GM18511 (cell line): ENCODE data around the gene PRR16.

Experiments
- ATAC-seq: cut with Tn5 transposase; IDR thresholded peaks from one replicate; pipeline ENCODE4 v1.9.1; 2021; ENCODE audit warnings: mild to moderate bottlenecking, moderate library complexity; ENCODE audit not compliant: unreplicated experiment

The PRR16 gene

GRCh38 chr5:120463006-120463680 is 957 bp upstream of the PRR16 start:
- ATAC-seq: no peak

- no peak for ATAC-seq
Observed at GRCh38 chr5:120464627-120465435, 731 bp downstream of the PRR16 start.

- no peak for ATAC-seq
Observed at GRCh38 chr5:120465436-120465961, 1.4 kb downstream of the PRR16 start.

DNA sequence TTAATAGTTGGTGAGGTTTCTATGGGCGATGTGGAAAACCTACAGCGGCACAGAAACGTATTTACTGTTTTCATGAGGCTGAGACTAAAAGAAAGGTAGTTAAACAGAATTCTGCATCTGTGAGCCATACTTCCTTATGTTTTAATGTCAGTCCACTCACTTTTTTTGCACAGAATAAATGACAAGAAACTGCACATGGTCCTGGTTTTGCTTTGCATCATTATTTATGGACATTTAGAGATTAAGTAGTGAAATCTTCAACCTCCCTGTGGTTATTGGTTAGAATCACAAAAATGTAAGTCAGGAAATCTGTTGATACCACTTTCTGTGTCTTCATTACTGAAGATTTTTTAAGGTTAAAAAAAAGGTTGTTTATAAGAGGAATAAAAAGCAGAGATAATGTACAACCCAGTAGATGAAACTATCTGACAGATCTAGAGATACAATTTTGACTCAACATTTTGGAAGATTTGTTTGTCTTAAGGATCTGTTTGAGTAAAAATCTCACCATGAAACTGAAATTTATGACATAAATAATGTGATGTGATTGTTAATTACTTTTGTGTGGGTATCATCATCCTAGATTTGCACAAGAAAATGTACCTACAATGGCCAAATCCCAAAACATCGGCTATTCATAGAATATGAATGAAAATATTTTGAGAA is 2.4 kb downstream of the PRR16 start:
- ATAC-seq: no peak

- ATAC-seq: no peak
Observed at GRCh38 chr5:120471971-120472370, 7.9 kb downstream of the PRR16 start.

- ATAC-seq: no peak
Observed at GRCh38 chr5:120472911-120473310, 8.8 kb downstream of the PRR16 start.

- no peak for ATAC-seq
Observed at GRCh38 chr5:120473332-120473731, 9.2 kb downstream of the PRR16 start.

DNA sequence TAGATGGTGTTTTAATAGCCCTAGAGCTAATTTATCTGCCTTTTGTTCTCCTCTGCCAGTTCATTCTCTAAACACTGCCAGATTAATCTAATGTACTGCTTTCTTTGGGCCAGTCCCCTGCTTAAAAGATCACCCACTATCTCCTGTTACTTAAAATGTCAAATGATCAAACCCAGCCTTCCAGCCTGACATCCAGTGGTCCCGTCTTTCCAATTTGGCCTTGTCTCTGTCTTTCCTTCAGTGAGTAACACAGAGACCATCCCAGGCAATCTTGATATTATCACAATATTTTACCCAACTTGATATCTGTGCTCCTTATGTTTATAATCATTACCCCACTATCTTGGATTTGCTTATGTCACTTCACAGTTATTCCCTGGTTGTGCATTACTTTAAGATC is 12.0 kb downstream of the PRR16 start:
- no peak for ATAC-seq

GRCh38 chr5:120479066-120479465 is 15.0 kb downstream of the PRR16 start:
- no peak for ATAC-seq

- ATAC-seq: no peak
Observed at GRCh38 chr5:120499876-120500563, 35.9 kb downstream of the PRR16 start.

DNA sequence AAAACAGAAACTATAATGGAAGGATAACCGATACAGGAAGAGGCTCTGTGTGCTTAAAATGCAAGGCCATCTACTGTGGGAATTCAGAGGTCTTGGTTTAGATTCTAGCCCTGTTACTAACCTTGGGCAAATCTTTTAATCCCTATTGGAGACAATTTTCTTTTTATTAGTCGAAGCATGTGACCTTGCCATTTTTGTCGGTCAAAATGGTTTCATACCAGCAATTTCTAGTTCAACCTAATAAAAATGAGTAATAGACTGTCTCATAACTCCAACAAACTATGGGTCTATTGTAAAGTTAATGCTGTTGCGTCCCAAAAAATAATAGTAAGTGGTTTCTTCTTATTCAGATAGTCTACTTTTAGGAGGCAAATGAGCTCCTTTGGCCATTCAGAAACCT is 38.4 kb downstream of the PRR16 start:
- no peak for ATAC-seq

- ATAC-seq: no peak
Observed at GRCh38 chr5:120503341-120503740, 39.2 kb downstream of the PRR16 start.

DNA sequence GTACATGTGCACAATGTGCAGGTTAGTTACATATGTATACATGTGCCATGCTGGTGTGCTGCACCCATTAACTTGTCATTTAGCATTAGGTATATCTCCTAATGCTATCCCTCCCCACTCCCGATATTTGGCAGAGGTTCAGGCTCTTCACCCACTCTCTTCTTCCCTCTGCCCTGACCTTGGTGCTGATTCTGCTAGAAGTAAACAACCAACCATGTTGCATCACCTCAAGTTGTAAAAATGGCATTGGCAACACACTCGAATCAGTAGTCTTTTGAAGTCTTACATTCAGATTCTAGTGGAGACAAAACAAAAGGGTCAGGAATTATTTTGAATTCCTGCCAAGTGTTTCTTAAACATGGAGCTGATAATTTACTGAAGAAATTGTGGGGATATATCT is 40.0 kb downstream of the PRR16 start:
- no peak for ATAC-seq

GRCh38 chr5:120507197-120507596 is 43.1 kb downstream of the PRR16 start:
- no peak for ATAC-seq

DNA sequence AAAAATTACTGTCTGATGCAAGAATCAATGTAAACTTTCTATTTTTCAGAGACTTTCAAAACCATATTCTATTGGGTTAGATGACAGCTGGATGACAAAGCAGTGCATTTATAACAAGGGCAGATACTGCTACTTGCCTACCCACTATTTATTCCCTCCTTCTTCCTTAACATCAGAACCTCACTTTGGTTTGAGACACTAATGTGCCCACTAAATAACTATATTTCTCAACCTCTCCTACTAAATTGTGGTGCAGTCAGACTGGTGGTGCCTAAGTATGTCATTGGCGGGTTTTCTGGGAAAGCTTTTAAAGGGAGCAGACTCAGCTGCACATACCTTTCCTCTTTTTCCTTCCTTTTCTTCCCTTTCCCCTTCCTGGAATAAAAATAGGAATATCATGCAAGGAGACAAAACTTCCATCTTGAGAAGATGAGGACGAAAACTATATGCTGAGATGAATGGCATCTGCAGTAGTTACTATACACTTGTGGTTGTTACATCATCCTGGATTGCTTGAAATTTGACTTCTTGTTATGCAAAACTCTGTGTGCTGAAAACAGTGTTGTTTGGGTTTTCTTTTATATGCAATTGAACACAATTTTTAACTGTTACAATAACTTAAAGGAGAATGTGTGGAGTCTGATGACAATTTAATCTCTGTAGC is 43.8 kb downstream of the PRR16 start:
- ATAC-seq: no peak

DNA sequence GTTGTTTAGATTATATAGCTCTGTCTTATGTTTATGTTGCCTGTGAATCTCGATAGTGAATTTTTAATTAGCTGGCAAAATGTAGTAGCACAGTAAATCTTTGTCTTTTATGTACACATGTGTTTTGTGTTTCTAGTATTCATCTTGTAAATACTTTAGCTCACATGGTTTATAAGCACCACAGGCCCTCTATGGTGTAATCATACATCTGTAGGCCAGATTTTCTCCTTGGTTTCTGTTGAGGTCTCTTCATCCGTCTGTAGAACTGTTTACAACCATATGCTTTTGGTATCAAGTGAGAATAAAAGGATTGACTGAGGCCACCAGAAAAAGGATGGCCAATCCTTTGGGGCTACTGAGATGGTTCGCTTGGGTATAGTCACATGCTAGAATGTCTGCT is 45.0 kb downstream of the PRR16 start:
- ATAC-seq: no peak

DNA sequence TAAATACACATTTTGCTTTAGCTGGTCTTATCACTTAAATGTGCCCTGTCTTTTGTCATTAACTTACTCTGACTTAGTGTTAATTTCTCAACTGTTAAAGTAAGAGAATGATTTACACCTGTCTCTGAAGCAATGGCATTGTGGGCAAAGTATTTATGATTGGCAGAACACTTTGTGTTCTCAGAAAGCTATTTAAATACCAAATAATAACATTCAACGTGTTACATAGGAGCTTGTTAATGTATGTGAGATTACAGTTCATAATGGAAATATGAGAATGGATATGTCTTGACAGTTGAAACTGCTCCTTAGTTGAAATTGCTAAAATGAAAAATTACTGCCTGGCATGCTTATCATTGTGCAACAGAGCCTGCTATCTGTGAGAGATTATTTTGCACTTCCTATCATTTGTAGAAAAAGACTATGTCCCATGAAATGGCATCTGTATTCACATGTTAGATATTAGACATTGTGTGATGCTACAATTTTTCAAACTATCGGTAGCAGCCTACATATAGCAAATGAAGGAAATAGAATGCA is 46.1 kb downstream of the PRR16 start:
- no peak for ATAC-seq

- ATAC-seq: no peak
Observed at GRCh38 chr5:120510994-120511686, 47.0 kb downstream of the PRR16 start.

- no peak for ATAC-seq
Observed at GRCh38 chr5:120512068-120512467, 48.0 kb downstream of the PRR16 start.
